SK-N-SH treated with all-trans-retinoic acid at 6 μM for 48 hours (cell line): Measurements from ENCODE around the gene KCNH3.

Experiments used
- ATAC-seq: fragments of 200-7000 bp; cut with Tn5 transposase; 3 replicates; pipeline ENCODE4 v1.9.1; 2020; ENCODE audit warnings: mild to moderate bottlenecking, moderate library complexity
- ARNTL ChIP-seq: fragments of 450-650 bp; formaldehyde crosslinking; IDR thresholded peaks from 2 replicates; pipeline ENCODE4 v1.5.0; 2020; ENCODE audit warnings: low read depth, mild to moderate bottlenecking, moderate library complexity, borderline replicate concordance
- BACH2 ChIP-seq: fragments of 250-450 bp; sonication (Bioruptor Pico); IDR thresholded peaks from 2 replicates; pipeline ENCODE4 v1.9.0; 2021; ENCODE audit warnings: mild to moderate bottlenecking, borderline replicate concordance
- CREB5 ChIP-seq: fragments of 250-450 bp; sonication (Bioruptor Pico); IDR thresholded peaks from 2 replicates; pipeline ENCODE4 v1.5.1; 2020; ENCODE audit warnings: low read depth, mild to moderate bottlenecking, moderate library complexity
- CSDC2 ChIP-seq: fragments of 250-450 bp; sonication (Bioruptor Pico); IDR thresholded peaks from 2 replicates; pipeline ENCODE4 v1.5.0; 2020; ENCODE audit warnings: mild to moderate bottlenecking, moderate library complexity
- CSRNP3 ChIP-seq: fragments of 250-450 bp; sonication (Bioruptor Pico); IDR thresholded peaks from 2 replicates; pipeline ENCODE4 v1.5.1; 2021; ENCODE audit warnings: mild to moderate bottlenecking, moderate library complexity
- GLIS3 ChIP-seq: fragments of 250-450 bp; sonication (Bioruptor Pico); IDR thresholded peaks from 2 replicates; pipeline ENCODE4 v1.5.0; 2020; ENCODE audit warnings: mild to moderate bottlenecking, moderate library complexity
- OSR1 ChIP-seq: fragments of 250-450 bp; sonication (Bioruptor Pico); IDR thresholded peaks from 2 replicates; pipeline ENCODE4 v1.8.0; 2022; ENCODE audit warnings: moderate library complexity, mild to moderate bottlenecking, inconsistent platforms
- PATZ1 ChIP-seq: fragments of 250-450 bp; sonication (Bioruptor Pico); IDR thresholded peaks from 2 replicates; pipeline ENCODE4 v1.8.0; 2020; ENCODE audit warnings: mild to moderate bottlenecking, moderate library complexity, borderline replicate concordance
- POU6F1 ChIP-seq: fragments of 250-450 bp; sonication (Bioruptor Pico); IDR thresholded peaks from 2 replicates; pipeline ENCODE4 v1.8.0; 2021; ENCODE audit warnings: low read depth, mild to moderate bottlenecking, moderate library complexity, borderline replicate concordance
- PPARA ChIP-seq: fragments of 250-450 bp; sonication (Bioruptor Pico); IDR thresholded peaks from 2 replicates; pipeline ENCODE4 v1.5.0; 2020; ENCODE audit warnings: mild to moderate bottlenecking, borderline replicate concordance
- SNAI2 ChIP-seq: fragments of 250-450 bp; sonication (Bioruptor Pico); IDR thresholded peaks from 2 replicates; pipeline ENCODE4 v1.5.0; 2020; ENCODE audit warnings: mild to moderate bottlenecking, moderate library complexity
- TCF4 ChIP-seq: fragments of 250-450 bp; sonication (Bioruptor Pico); IDR thresholded peaks from 2 replicates; pipeline ENCODE4 v1.8.0; 2021; ENCODE audit warnings: mild to moderate bottlenecking, moderate library complexity, borderline replicate concordance
- TSHZ2 ChIP-seq: fragments of 250-450 bp; sonication (Bioruptor Pico); IDR thresholded peaks from 2 replicates; pipeline ENCODE4 v1.5.0; 2020; ENCODE audit warnings: mild to moderate bottlenecking, moderate library complexity
- ZC3H10 ChIP-seq: fragments of 250-450 bp; sonication (Bioruptor Pico); IDR thresholded peaks from 2 replicates; pipeline ENCODE4 v1.5.1; 2021; ENCODE audit warnings: mild to moderate bottlenecking, moderate library complexity
- ZFP3 ChIP-seq: fragments of 250-450 bp; sonication (Bioruptor Pico); IDR thresholded peaks from 2 replicates; pipeline ENCODE4 v1.5.0; 2020; ENCODE audit warnings: mild to moderate bottlenecking, moderate library complexity
- ZFP30 ChIP-seq: fragments of 450-650 bp; formaldehyde crosslinking; IDR thresholded peaks from 2 replicates; pipeline ENCODE4 v1.5.0; 2022; ENCODE audit warnings: mild to moderate bottlenecking, moderate library complexity
- ZNF565 ChIP-seq: fragments of 450-650 bp; formaldehyde crosslinking; conservative IDR thresholded peaks from 2 replicates; pipeline ENCODE4 v1.5.0; 2020; ENCODE audit warnings: low read depth, mild to moderate bottlenecking, moderate library complexity
- ZNF70 ChIP-seq: fragments of 450-650 bp; formaldehyde crosslinking; IDR thresholded peaks from 2 replicates; pipeline ENCODE4 v1.5.0; 2020; ENCODE audit warnings: mild to moderate bottlenecking, moderate library complexity
- ZNF8 ChIP-seq: fragments of 450-650 bp; formaldehyde crosslinking; IDR thresholded peaks from 2 replicates; pipeline ENCODE4 v1.5.0; 2020; ENCODE audit warnings: mild to moderate bottlenecking, moderate library complexity

Gene KCNH3

GRCh38 chr12:49557187-49557916 lies 18.5 kb downstream of the KCNH3 start (continued):
- TF ChIP-seq ARNTL (CRISPR knock-in tag) = no peak

- no peak for TF ChIP-seq ARNTL (CRISPR knock-in tag)
- no peak for TF ChIP-seq TCF4
- TF ChIP-seq ZFP3 (CRISPR knock-in tag) = no peak
- no peak for TF ChIP-seq PATZ1 (CRISPR knock-in tag)
- TF ChIP-seq GLIS3 (CRISPR knock-in tag) = no peak
- TF ChIP-seq ZC3H10 (CRISPR knock-in tag) = no peak
- TF ChIP-seq SNAI2 (CRISPR knock-in tag) = no peak
- no peak for TF ChIP-seq TSHZ2 (CRISPR knock-in tag)
- no peak for TF ChIP-seq OSR1 (CRISPR knock-in tag)
- no peak for TF ChIP-seq BACH2 (CRISPR knock-in tag)
- no peak for TF ChIP-seq CREB5 (CRISPR knock-in tag)
- no peak for TF ChIP-seq ZNF565 (CRISPR knock-in tag)
- no peak for TF ChIP-seq PPARA (CRISPR knock-in tag)
- TF ChIP-seq ZNF8 (CRISPR knock-in tag) = no peak
- TF ChIP-seq CSRNP3 (CRISPR knock-in tag) = no peak
- TF ChIP-seq ZNF70 = no peak
- TF ChIP-seq POU6F1 (CRISPR knock-in tag) = no peak
- TF ChIP-seq ZFP30 (CRISPR knock-in tag) = no peak
- TF ChIP-seq CSDC2 (CRISPR knock-in tag) = no peak
- peak; percentile 23 for ATAC-seq
These were observed 19.0 kb downstream of the KCNH3 start for GRCh38 chr12:49557917-49558215.

GRCh38 chr12:49558526-49558925 lies 19.7 kb downstream of the KCNH3 start:
- TF ChIP-seq BACH2 (CRISPR knock-in tag) (no peak), ZNF70 (no peak)
- no peak for ATAC-seq
